Mucosa of stomach (tissue), 1 donor: ENCODE results near the gene IL32.
A peak's percentile ranks its signal among the peaks of the same experiment; 100 is the strongest.
"Not testable (repeated sequence)": the region's sequence is repeated elsewhere in the genome, so short reads cannot be mapped to it uniquely, and the experiment has no call there.

Source experiments
- H3K27me3 ChIP-seq: one replicate; pipeline ENCODE4 v1.7.0; 2013; ENCODE audit warnings: mild to moderate bottlenecking, low read length; ENCODE audit not compliant: control insufficient read depth, insufficient read depth
- H3K36me3 ChIP-seq: one replicate; pipeline ENCODE4 v1.7.0; 2013; ENCODE audit warnings: low read length; ENCODE audit not compliant: control insufficient read depth, insufficient read depth
- H3K4me1 ChIP-seq: one replicate; pipeline ENCODE4 v1.7.0; 2013; ENCODE audit warnings: mild to moderate bottlenecking, low read length; ENCODE audit not compliant: control insufficient read depth, insufficient read depth
- H3K4me3 ChIP-seq: one replicate; pipeline ENCODE4 v1.7.0; 2013; ENCODE audit warnings: low read length
- H3K9ac ChIP-seq: one replicate; pipeline ENCODE4 v1.7.0; 2013; ENCODE audit warnings: mild to moderate bottlenecking, low read length, moderate library complexity
- H3K9me3 ChIP-seq: one replicate; pipeline ENCODE4 v1.7.0; 2013; ENCODE audit warnings: mild to moderate bottlenecking, low read length, moderate library complexity; ENCODE audit not compliant: control insufficient read depth
- donor health status: Pancreatic carcinoma.

Gene IL32

DNA sequence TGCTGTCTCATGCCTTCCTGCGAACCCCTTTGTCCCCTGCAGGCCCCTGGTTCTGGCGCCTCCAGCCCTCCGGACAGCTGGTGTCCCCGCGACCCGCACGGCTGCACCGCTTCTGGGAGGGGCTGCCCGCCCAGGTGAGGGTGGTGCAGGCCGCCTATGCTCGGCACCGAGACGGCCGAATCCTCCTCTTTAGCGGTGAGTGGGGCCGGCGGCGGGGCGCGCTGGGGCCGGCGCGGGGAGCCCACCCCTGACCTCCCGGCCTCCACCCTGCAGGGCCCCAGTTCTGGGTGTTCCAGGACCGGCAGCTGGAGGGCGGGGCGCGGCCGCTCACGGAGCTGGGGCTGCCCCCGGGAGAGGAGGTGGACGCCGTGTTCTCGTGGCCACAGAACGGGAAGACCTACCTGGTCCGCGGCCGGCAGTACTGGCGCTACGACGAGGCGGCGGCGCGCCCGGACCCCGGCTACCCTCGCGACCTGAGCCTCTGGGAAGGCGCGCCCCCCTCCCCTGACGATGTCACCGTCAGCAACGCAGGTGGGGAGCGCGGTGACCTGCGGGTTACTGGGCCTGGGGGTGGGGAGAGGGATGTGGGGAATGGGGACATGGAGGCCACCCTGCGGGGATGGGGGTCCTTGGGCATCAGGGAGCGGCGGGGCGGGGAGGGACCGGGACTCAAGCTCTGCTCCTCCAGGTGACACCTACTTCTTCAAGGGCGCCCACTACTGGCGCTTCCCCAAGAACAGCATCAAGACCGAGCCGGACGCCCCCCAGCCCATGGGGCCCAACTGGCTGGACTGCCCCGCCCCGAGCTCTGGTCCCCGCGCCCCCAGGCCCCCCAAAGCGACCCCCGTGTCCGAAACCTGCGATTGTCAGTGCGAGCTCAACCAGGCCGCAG, 7.1 kb upstream of the IL32 start:
- H3K27me3 ChIP-seq = no peaks in the 10 kb centered on the region
- H3K36me3 ChIP-seq = no peaks in the 10 kb centered on the region
- H3K4me3 ChIP-seq = peak overlapping the region; percentile 63
- peaks cover 17% of the 10 kb centered on the region for H3K4me1 ChIP-seq
- H3K9me3 ChIP-seq = no peaks in the 10 kb centered on the region
- peak overlapping the region; percentile 85 for H3K9ac ChIP-seq

GRCh38 chr16:3059041-3059722, 6.3 kb upstream of the IL32 start:
- Histone ChIP-seq H3K4me1 (peaks cover 17% of the 10 kb centered on the region), H3K4me3 (peak overlapping the region; percentile 63), H3K9ac (peak overlapping the region; percentile 85), H3K27me3 (no peaks in the 10 kb centered on the region), H3K9me3 (no peaks in the 10 kb centered on the region), H3K36me3 (no peaks in the 10 kb centered on the region)

DNA sequence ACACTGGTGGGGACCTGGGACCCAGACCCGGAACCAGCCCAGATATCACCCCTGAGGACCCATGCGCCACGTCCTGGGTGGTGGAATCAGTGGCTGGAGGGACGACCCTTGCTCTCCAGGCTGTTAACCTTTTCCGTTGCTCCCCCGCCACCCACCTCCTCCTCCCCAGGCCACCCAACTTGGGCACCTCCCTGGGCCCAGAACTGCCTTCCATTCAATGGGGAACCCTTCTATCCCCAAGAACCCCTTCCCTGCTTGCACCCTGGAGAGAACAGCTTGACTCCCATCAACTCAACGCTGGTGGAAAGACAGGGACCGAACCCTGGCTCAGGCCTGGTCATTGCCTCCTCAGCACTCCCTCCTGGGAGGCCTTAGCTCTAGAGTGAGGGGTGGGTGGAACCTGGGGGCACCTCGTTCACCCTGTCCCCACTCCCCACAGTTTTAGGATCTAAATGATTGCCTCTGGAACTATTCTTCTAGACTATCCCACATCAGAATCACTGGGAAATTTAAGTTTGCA, 5.7 kb upstream of the IL32 start:
- no peaks in the 10 kb centered on the region for H3K36me3 ChIP-seq
- H3K9me3 ChIP-seq = no peaks in the 10 kb centered on the region
- peak overlapping the region; percentile 50 for H3K4me3 ChIP-seq
- H3K4me1 ChIP-seq = peaks cover 20% of the 10 kb centered on the region
- peak overlapping the region; percentile 85 for H3K9ac ChIP-seq
- no peaks in the 10 kb centered on the region for H3K27me3 ChIP-seq

GRCh38 chr16:3060339-3061127, 4.9 kb upstream of the IL32 start:
- no peak overlapping the region for H3K4me3 ChIP-seq
- no peak overlapping the region for H3K9ac ChIP-seq
- no peaks in the 10 kb centered on the region for H3K27me3 ChIP-seq
- no peaks in the 10 kb centered on the region for H3K9me3 ChIP-seq
- no peaks in the 10 kb centered on the region for H3K36me3 ChIP-seq
- H3K4me1 ChIP-seq = peaks cover 27% of the 10 kb centered on the region

DNA sequence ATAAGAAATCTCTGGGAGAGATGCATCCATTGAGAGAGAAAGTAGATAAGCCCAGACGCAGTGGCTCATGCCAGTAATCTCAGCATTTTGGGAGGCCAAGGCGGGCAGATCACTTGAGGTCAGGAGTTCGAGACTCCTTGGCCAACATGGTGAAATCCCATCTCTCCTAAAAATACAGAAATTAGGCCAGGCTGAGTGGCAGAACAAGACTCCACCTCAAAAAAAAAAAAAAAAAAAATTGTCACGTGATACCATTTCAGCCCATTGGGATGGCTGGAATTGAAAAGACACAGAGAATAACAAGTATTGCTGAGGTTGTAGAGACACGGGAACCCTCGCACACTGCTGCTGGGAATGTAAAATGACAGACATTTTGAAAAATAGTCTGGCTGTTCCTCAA, 2.9 kb upstream of the IL32 start:
- Histone ChIP-seq H3K9ac (no peak overlapping the region), H3K9me3 (no peaks in the 10 kb centered on the region), H3K4me1 (peaks cover 48% of the 10 kb centered on the region), H3K27me3 (no peaks in the 10 kb centered on the region), H3K4me3 (no peak overlapping the region), H3K36me3 (no peaks in the 10 kb centered on the region)

DNA sequence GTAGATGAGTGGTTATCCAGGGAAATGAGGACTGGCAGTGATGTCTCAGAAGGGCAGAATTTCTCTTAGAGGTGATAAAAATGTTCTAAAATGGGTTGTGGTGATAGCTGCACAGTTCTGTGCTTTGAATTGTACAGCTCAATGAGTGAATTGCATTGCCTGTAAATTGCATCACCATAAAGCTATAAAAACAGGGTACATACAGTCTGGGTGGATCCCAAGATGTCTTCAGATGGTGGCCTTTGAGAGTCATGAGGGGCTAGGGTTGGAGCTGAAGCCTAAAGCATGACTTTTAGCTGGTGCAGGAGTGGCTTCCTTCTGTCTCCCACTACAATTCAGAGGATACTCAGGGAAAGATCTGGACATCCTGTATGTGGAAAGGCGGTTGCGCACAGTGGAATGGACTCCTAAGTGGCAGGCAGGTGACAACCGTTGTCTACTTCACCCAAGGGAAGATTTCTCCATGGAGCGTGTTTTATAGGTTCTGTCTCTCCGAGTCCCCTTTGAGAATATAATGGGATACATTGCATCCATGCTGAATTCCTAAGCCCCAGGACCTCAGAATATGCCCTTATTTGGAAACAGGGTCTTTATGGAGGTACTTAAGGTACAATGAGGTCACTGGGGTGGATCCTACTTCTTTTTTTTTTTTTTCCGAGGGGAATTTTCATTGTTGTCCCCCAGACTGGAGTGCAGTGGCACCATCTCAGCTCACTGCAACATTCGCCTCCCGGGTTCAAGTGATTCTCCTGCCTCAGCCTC, 1.6 kb upstream of the IL32 start:
- Histone ChIP-seq H3K4me1 (peaks cover 51% of the 10 kb centered on the region), H3K27me3 (no peaks in the 10 kb centered on the region), H3K9ac (no peak overlapping the region), H3K36me3 (no peaks in the 10 kb centered on the region), H3K9me3 (no peaks in the 10 kb centered on the region), H3K4me3 (no peak overlapping the region)

GRCh38 chr16:3065742-3066439, 451 bp downstream of the IL32 start:
- H3K4me1 ChIP-seq = peaks cover 39% of the 10 kb centered on the region
- H3K27me3 ChIP-seq = no peaks in the 10 kb centered on the region
- peak overlapping the region; percentile 43 for H3K4me3 ChIP-seq
- no peaks in the 10 kb centered on the region for H3K36me3 ChIP-seq
- no peaks in the 10 kb centered on the region for H3K9me3 ChIP-seq
- peak overlapping the region; percentile 84 for H3K9ac ChIP-seq

DNA sequence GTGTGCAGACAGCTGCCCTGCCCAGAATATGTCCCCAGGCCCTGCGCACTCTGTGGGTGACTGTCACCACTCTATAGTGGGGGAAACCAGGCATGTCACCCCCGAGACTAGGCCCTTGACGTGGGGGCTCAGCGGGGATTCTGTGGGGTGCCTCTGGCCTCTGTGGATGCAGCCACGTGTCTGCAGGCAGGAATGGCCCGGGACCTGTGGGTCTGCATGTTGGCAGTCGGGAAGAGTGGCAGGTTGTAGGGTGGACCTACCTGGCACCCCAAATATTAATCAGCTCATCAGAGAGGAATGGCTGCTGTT, 954 bp downstream of the IL32 start:
- no peaks in the 10 kb centered on the region for H3K9me3 ChIP-seq
- no peaks in the 10 kb centered on the region for H3K36me3 ChIP-seq
- H3K4me1 ChIP-seq = peaks cover 39% of the 10 kb centered on the region
- peak overlapping the region; percentile 43 for H3K4me3 ChIP-seq
- no peaks in the 10 kb centered on the region for H3K27me3 ChIP-seq
- H3K9ac ChIP-seq = peak overlapping the region; percentile 84

DNA sequence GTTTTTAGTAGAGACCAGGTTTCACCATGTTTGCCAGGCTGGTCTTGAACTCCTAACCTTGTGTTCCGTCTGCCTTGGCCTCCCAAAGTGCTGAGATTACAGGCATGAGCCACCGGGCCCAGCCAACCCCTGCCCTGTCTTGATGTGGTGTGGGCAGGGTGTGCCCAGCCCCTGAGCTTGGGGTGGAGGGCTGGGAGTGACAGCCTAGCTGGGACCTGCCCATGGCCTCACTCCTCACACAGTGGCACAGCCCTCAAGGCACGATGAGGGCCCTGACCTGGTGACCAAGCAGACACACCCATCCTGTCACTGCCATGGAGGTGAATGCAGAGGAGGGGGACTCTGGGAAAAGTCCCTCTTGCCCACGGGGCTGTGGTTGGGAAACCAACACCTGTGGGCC, 3.0 kb downstream of the IL32 start:
- no peaks in the 10 kb centered on the region for H3K27me3 ChIP-seq
- H3K9me3 ChIP-seq = no peaks in the 10 kb centered on the region
- H3K9ac ChIP-seq = no peak overlapping the region
- peaks cover 39% of the 10 kb centered on the region for H3K4me1 ChIP-seq
- no peak overlapping the region for H3K4me3 ChIP-seq
- no peaks in the 10 kb centered on the region for H3K36me3 ChIP-seq

- H3K9me3 ChIP-seq, H3K4me3 ChIP-seq, H3K36me3 ChIP-seq, H3K9ac ChIP-seq, H3K27me3 ChIP-seq: not testable (repeated sequence)
- peaks cover 39% of the 10 kb centered on the region for H3K4me1 ChIP-seq
These were observed 3.7 kb downstream of the IL32 start for GRCh38 chr16:3069146-3069545.

GRCh38 chr16:3070608-3071111, 5.2 kb downstream of the IL32 start:
- Histone ChIP-seq H3K9ac (no peak overlapping the region), H3K36me3 (no peaks in the 10 kb centered on the region), H3K4me1 (peaks cover 27% of the 10 kb centered on the region), H3K27me3 (no peaks in the 10 kb centered on the region), H3K9me3 (no peaks in the 10 kb centered on the region), H3K4me3 (no peak overlapping the region)
